GM23338 (cell line): Measurements from ENCODE around the gene CHCHD3. TPM values are rescaled to one million over a fixed set of nuclear protein-coding genes. Genes with fewer than 3 reads are reported as not detected.
A peak's percentile ranks its signal among the peaks of the same experiment; 100 is the strongest.

ENCODE experiments used
- ATAC-seq: fragments of 200-7000 bp; cut with Tn5 transposase; 3 replicates; pipeline ENCODE4 v1.9.1; 2020
- DNase-seq: peaks from one replicate; pipeline ENCODE4 v3.0.0-alpha.2; 2015; ENCODE audit warnings: low spot score
- H2AFZ ChIP-seq: fragments of 200-600 bp; sonication (generic); 2 replicates; pipeline ENCODE4 v1.8.0; 2016; ENCODE audit warnings: antibody characterized with exemption, mild to moderate bottlenecking, moderate library complexity
- H3F3A ChIP-seq: fragments of 200-600 bp; sonication (generic); replicated peaks from 2 replicates; pipeline ENCODE4 v1.8.0; 2017; ENCODE audit warnings: antibody characterized with exemption, mixed run types, low read depth
- H3K27ac ChIP-seq: fragments of 200-600 bp; sonication (generic); 2 replicates; pipeline ENCODE4 v1.6.1; 2016; ENCODE audit warnings: low read depth
- H3K27me3 ChIP-seq: fragments of 200-600 bp; sonication (generic); 2 replicates; pipeline ENCODE4 v1.8.0; 2016; ENCODE audit warnings: mild to moderate bottlenecking, mixed run types, moderate library complexity; ENCODE audit not compliant: insufficient read depth
- H3K36me3 ChIP-seq: fragments of 200-600 bp; sonication (generic); 2 replicates; pipeline ENCODE4 v1.8.0; 2016; ENCODE audit warnings: mild to moderate bottlenecking; ENCODE audit not compliant: insufficient read depth
- H3K4me1 ChIP-seq: fragments of 200-600 bp; sonication (generic); 2 replicates; pipeline ENCODE4 v1.8.0; 2016; ENCODE audit warnings: mild to moderate bottlenecking, moderate library complexity; ENCODE audit not compliant: insufficient read depth
- H3K4me2 ChIP-seq: fragments of 200-600 bp; sonication (generic); 2 replicates; pipeline ENCODE4 v1.7.1; 2017; ENCODE audit warnings: mixed run types
- H3K4me3 ChIP-seq: fragments of 200-600 bp; sonication (generic); 2 replicates; pipeline ENCODE4 v1.6.1; 2016; ENCODE audit warnings: mixed run types
- H3K79me2 ChIP-seq: fragments of 200-600 bp; sonication (generic); replicated peaks from 2 replicates; pipeline ENCODE4 v1.8.0; 2017; ENCODE audit warnings: mild to moderate bottlenecking; ENCODE audit not compliant: insufficient read depth
- H3K9me2 ChIP-seq: fragments of 200-600 bp; sonication (generic); 2 replicates; pipeline ENCODE4 v1.8.0; 2017; ENCODE audit not compliant: insufficient read depth
- H4K20me1 ChIP-seq: fragments of 200-600 bp; sonication (generic); replicated peaks from 2 replicates; pipeline ENCODE4 v1.8.0; 2017; ENCODE audit warnings: mild to moderate bottlenecking; ENCODE audit not compliant: insufficient read depth
- H3K27ac Mint-ChIP-seq: 2 replicates; pipeline ENCODE4 v1.8.0; 2020; ENCODE audit warnings: inconsistent platforms, mild to moderate bottlenecking, moderate library complexity, mixed read lengths
- H3K27me3 Mint-ChIP-seq: 3 replicates; pipeline ENCODE4 v1.8.0; 2022; ENCODE audit warnings: low read depth, mild to moderate bottlenecking, moderate library complexity, mixed read lengths, inconsistent platforms; ENCODE audit not compliant: insufficient read depth, poor library complexity
- H3K36me3 Mint-ChIP-seq: 3 replicates; pipeline ENCODE4 v1.8.0; 2021; ENCODE audit warnings: low read depth, mild to moderate bottlenecking, inconsistent platforms, moderate library complexity, mixed read lengths
- H3K4me1 Mint-ChIP-seq: 3 replicates; pipeline ENCODE4 v1.8.0; 2020; ENCODE audit warnings: mild to moderate bottlenecking, inconsistent platforms, mixed read lengths
- H3K4me3 Mint-ChIP-seq: 3 replicates; pipeline ENCODE4 v1.8.0; 2021; ENCODE audit warnings: moderate library complexity, mild to moderate bottlenecking, inconsistent platforms, mixed read lengths
- H3K9me3 Mint-ChIP-seq: 3 replicates; pipeline ENCODE4 v1.8.0; 2020; ENCODE audit warnings: moderate library complexity, mild to moderate bottlenecking, inconsistent platforms, mixed read lengths
- CREB1 ChIP-seq: fragments of 250-450 bp; sonication (Bioruptor Pico); IDR thresholded peaks from 2 replicates; pipeline ENCODE4 v1.5.0; 2020; ENCODE audit warnings: low read depth, mild to moderate bottlenecking, moderate library complexity
- EZH2 ChIP-seq: fragments of 200-600 bp; sonication (generic); IDR thresholded peaks from one replicate; pipeline ENCODE4 v1.8.0; 2017; ENCODE audit warnings: antibody characterized with exemption, mild to moderate bottlenecking, low read depth; ENCODE audit not compliant: unreplicated experiment
- EZH2phosphoT487 ChIP-seq: fragments of 200-600 bp; sonication (generic); IDR thresholded peaks from one replicate; pipeline ENCODE4 v1.8.1; 2018; ENCODE audit warnings: antibody characterized with exemption; ENCODE audit not compliant: unreplicated experiment
- JUNB ChIP-seq: IDR thresholded peaks from one replicate; pipeline ENCODE4 v1.6.1; 2016; ENCODE audit warnings: antibody characterized with exemption; ENCODE audit not compliant: unreplicated experiment
- NANOG ChIP-seq: IDR thresholded peaks from 2 replicates; pipeline ENCODE4 v1.6.1; 2016; ENCODE audit warnings: antibody characterized with exemption, borderline replicate concordance
- POLR2AphosphoS5 ChIP-seq: IDR thresholded peaks from 2 replicates; pipeline ENCODE4 v1.6.1; 2016; ENCODE audit warnings: antibody characterized with exemption, low read depth
- STAT1 ChIP-seq: IDR thresholded peaks from one replicate; pipeline ENCODE4 v1.6.1; 2016; ENCODE audit warnings: antibody characterized with exemption; ENCODE audit not compliant: unreplicated experiment
- ZNF114 ChIP-seq: fragments of 250-450 bp; sonication (Bioruptor Pico); IDR thresholded peaks from 2 replicates; pipeline ENCODE4 v1.5.0; 2020; ENCODE audit warnings: mild to moderate bottlenecking, moderate library complexity
- ZNF331 ChIP-seq: fragments of 250-450 bp; sonication (Bioruptor Pico); IDR thresholded peaks from 2 replicates; pipeline ENCODE4 v1.5.0; 2020; ENCODE audit warnings: low read depth, mild to moderate bottlenecking, moderate library complexity
- polyA plus RNA-seq: library from polyadenylated mRNA; unstranded; fragments of >200 nt; fragmentation: Nextera tagmentation; extraction: Ambion mirVana; gene quantifications from 2 replicates; pipeline ENCODE4 v1.2.1, GENCODE V29; 2016
- total RNA-seq: library from RNA; depleted of rRNA; stranded (reverse); fragments of >200 nt; shearing (Covaris generic); gene quantifications from 2 replicates; pipeline ENCODE4 v1.2.3, GENCODE V29; 2014
- TF ChIP-seq, protein P1 (sequence below): fragments of 250-450 bp; sonication (Bioruptor Pico); IDR thresholded peaks from 2 replicates; pipeline ENCODE4 v1.5.0; 2020; ENCODE audit warnings: mild to moderate bottlenecking, moderate library complexity
- TF ChIP-seq, protein P2 (sequence below), 2 experiments: fragments of 200-600 bp in 1 of 2; sonication (generic) in 1 of 2; conservative IDR thresholded peaks; 2 replicates each; pipeline versions ENCODE4 v1.5.1 to v1.6.1; 2016 to 2017; ENCODE audit warnings: antibody characterized with exemption in 2 of 2, low read depth in 2 of 2, mild to moderate bottlenecking in 2 of 2, moderate library complexity in 1 of 2
- TF ChIP-seq, protein P3 (sequence below): IDR thresholded peaks from one replicate; pipeline ENCODE4 v1.6.1; 2018; ENCODE audit warnings: antibody characterized with exemption; ENCODE audit not compliant: unreplicated experiment
- TF ChIP-seq, protein P4 (sequence below): IDR thresholded peaks from 2 replicates; pipeline ENCODE4 v1.6.1; 2016; ENCODE audit warnings: antibody characterized with exemption

Gene CHCHD3
- total and polyA plus RNA-seq, 2 experiments from 2014 or later: 107 to 131 TPM

DNA sequence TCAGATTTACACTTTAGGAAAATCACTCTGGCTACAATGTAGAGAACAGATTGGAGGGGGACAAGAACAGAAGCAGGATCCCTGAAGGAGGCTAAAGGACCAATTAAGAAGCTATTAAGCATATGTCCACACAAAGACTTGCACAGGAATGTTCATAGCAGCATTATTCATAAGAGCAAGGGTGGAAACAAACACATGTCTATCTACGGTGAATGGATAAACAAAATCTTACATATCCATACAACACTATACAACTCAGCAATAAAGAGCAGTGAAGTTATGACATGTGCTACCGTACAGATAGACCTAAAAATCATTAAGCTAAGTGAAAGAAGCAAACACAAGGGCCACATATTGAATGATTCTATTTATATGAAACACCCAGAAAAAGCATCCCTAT is 10.4 kb downstream of the CHCHD3 start:
- peak overlapping the region; percentile 81; the same call in 1 of the 2 replicates for H3K27ac Mint-ChIP-seq
- peaks cover 17% of the 10 kb centered on the region for H3K4me1 ChIP-seq
- H3K4me1 Mint-ChIP-seq: peaks cover 31% of the 10 kb centered on the region
- no peak overlapping the region for H3K4me3 Mint-ChIP-seq
- peaks cover 42% of the 10 kb centered on the region for H4K20me1 ChIP-seq
- no peaks in the 10 kb centered on the region for H3K9me2 ChIP-seq
- no peaks in the 10 kb centered on the region for H3K27me3 Mint-ChIP-seq
- no peak for DNase-seq
- no peak overlapping the region for H2AFZ ChIP-seq
- H3K27ac ChIP-seq: peak overlapping the region; percentile 68
- H3K27me3 ChIP-seq: no peaks in the 10 kb centered on the region
- peaks cover 31% of the 10 kb centered on the region; the same call in 2 of the 3 replicates for H3K36me3 Mint-ChIP-seq
- TF ChIP-seq, protein P1, sequence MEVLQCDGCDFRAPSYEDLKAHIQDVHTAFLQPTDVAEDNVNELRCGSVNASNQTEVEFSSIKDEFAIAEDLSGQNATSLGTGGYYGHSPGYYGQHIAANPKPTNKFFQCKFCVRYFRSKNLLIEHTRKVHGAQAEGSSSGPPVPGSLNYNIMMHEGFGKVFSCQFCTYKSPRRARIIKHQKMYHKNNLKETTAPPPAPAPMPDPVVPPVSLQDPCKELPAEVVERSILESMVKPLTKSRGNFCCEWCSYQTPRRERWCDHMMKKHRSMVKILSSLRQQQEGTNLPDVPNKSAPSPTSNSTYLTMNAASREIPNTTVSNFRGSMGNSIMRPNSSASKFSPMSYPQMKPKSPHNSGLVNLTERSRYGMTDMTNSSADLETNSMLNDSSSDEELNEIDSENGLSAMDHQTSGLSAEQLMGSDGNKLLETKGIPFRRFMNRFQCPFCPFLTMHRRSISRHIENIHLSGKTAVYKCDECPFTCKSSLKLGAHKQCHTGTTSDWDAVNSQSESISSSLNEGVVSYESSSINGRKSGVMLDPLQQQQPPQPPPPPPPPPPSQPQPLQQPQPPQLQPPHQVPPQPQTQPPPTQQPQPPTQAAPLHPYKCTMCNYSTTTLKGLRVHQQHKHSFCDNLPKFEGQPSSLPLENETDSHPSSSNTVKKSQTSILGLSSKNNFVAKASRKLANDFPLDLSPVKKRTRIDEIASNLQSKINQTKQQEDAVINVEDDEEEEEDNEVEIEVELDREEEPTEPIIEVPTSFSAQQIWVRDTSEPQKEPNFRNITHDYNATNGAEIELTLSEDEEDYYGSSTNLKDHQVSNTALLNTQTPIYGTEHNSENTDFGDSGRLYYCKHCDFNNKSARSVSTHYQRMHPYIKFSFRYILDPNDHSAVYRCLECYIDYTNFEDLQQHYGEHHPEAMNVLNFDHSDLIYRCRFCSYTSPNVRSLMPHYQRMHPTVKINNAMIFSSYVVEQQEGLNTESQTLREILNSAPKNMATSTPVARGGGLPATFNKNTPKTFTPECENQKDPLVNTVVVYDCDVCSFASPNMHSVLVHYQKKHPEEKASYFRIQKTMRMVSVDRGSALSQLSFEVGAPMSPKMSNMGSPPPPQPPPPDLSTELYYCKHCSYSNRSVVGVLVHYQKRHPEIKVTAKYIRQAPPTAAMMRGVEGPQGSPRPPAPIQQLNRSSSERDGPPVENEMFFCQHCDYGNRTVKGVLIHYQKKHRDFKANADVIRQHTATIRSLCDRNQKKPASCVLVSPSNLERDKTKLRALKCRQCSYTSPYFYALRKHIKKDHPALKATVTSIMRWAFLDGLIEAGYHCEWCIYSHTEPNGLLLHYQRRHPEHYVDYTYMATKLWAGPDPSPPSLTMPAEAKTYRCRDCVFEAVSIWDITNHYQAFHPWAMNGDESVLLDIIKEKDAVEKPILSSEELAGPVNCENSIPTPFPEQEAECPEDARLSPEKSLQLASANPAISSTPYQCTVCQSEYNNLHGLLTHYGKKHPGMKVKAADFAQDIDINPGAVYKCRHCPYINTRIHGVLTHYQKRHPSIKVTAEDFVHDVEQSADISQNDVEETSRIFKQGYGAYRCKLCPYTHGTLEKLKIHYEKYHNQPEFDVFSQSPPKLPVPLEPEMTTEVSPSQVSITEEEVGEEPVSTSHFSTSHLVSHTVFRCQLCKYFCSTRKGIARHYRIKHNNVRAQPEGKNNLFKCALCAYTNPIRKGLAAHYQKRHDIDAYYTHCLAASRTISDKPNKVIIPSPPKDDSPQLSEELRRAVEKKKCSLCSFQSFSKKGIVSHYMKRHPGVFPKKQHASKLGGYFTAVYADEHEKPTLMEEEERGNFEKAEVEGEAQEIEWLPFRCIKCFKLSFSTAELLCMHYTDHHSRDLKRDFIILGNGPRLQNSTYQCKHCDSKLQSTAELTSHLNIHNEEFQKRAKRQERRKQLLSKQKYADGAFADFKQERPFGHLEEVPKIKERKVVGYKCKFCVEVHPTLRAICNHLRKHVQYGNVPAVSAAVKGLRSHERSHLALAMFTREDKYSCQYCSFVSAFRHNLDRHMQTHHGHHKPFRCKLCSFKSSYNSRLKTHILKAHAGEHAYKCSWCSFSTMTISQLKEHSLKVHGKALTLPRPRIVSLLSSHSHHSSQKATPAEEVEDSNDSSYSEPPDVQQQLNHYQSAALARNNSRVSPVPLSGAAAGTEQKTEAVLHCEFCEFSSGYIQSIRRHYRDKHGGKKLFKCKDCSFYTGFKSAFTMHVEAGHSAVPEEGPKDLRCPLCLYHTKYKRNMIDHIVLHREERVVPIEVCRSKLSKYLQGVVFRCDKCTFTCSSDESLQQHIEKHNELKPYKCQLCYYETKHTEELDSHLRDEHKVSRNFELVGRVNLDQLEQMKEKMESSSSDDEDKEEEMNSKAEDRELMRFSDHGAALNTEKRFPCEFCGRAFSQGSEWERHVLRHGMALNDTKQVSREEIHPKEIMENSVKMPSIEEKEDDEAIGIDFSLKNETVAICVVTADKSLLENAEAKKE (CRISPR knock-in tag): no peak
- TF ChIP-seq CREB1 (no peak), ZNF114 (CRISPR knock-in tag) (no peak), EZH2phosphoT487 (no peak), NANOG (no peak), STAT1 (no peak), ZNF331 (CRISPR knock-in tag) (no peak), POLR2AphosphoS5 (no peak), EZH2 (no peak), JUNB (no peak)
- TF ChIP-seq, protein P2, sequence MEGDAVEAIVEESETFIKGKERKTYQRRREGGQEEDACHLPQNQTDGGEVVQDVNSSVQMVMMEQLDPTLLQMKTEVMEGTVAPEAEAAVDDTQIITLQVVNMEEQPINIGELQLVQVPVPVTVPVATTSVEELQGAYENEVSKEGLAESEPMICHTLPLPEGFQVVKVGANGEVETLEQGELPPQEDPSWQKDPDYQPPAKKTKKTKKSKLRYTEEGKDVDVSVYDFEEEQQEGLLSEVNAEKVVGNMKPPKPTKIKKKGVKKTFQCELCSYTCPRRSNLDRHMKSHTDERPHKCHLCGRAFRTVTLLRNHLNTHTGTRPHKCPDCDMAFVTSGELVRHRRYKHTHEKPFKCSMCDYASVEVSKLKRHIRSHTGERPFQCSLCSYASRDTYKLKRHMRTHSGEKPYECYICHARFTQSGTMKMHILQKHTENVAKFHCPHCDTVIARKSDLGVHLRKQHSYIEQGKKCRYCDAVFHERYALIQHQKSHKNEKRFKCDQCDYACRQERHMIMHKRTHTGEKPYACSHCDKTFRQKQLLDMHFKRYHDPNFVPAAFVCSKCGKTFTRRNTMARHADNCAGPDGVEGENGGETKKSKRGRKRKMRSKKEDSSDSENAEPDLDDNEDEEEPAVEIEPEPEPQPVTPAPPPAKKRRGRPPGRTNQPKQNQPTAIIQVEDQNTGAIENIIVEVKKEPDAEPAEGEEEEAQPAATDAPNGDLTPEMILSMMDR (conservative IDR thresholded peaks at IDR 0.05; ENCODE audit: low read depth in 2 of 2): no peak
- TF ChIP-seq, protein P3, sequence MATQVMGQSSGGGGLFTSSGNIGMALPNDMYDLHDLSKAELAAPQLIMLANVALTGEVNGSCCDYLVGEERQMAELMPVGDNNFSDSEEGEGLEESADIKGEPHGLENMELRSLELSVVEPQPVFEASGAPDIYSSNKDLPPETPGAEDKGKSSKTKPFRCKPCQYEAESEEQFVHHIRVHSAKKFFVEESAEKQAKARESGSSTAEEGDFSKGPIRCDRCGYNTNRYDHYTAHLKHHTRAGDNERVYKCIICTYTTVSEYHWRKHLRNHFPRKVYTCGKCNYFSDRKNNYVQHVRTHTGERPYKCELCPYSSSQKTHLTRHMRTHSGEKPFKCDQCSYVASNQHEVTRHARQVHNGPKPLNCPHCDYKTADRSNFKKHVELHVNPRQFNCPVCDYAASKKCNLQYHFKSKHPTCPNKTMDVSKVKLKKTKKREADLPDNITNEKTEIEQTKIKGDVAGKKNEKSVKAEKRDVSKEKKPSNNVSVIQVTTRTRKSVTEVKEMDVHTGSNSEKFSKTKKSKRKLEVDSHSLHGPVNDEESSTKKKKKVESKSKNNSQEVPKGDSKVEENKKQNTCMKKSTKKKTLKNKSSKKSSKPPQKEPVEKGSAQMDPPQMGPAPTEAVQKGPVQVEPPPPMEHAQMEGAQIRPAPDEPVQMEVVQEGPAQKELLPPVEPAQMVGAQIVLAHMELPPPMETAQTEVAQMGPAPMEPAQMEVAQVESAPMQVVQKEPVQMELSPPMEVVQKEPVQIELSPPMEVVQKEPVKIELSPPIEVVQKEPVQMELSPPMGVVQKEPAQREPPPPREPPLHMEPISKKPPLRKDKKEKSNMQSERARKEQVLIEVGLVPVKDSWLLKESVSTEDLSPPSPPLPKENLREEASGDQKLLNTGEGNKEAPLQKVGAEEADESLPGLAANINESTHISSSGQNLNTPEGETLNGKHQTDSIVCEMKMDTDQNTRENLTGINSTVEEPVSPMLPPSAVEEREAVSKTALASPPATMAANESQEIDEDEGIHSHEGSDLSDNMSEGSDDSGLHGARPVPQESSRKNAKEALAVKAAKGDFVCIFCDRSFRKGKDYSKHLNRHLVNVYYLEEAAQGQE: no peak
- TF ChIP-seq, protein P4, sequence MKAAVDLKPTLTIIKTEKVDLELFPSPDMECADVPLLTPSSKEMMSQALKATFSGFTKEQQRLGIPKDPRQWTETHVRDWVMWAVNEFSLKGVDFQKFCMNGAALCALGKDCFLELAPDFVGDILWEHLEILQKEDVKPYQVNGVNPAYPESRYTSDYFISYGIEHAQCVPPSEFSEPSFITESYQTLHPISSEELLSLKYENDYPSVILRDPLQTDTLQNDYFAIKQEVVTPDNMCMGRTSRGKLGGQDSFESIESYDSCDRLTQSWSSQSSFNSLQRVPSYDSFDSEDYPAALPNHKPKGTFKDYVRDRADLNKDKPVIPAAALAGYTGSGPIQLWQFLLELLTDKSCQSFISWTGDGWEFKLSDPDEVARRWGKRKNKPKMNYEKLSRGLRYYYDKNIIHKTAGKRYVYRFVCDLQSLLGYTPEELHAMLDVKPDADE: no peak
- no peaks in the 10 kb centered on the region for H3F3A ChIP-seq
- H3K79me2 ChIP-seq: peaks cover 100% of the 10 kb centered on the region
- H3K9me3 Mint-ChIP-seq: no peaks in the 10 kb centered on the region
- no peak for ATAC-seq
- H3K4me3 ChIP-seq: no peak overlapping the region
- H3K36me3 ChIP-seq: peaks cover 5% of the 10 kb centered on the region; the same call in 1 of the 2 replicates
- peak overlapping the region; percentile 56; the same call in 1 of the 2 replicates for H3K4me2 ChIP-seq
